Measurements from ENCODE around the gene SENP2. TPM values are rescaled to one million over a fixed set of nuclear protein-coding genes. Genes with fewer than 3 reads are reported as not detected.

Gene SENP2
- total RNA-seq, result 13.6 and 15.6 TPM in 2 replicates

DNA sequence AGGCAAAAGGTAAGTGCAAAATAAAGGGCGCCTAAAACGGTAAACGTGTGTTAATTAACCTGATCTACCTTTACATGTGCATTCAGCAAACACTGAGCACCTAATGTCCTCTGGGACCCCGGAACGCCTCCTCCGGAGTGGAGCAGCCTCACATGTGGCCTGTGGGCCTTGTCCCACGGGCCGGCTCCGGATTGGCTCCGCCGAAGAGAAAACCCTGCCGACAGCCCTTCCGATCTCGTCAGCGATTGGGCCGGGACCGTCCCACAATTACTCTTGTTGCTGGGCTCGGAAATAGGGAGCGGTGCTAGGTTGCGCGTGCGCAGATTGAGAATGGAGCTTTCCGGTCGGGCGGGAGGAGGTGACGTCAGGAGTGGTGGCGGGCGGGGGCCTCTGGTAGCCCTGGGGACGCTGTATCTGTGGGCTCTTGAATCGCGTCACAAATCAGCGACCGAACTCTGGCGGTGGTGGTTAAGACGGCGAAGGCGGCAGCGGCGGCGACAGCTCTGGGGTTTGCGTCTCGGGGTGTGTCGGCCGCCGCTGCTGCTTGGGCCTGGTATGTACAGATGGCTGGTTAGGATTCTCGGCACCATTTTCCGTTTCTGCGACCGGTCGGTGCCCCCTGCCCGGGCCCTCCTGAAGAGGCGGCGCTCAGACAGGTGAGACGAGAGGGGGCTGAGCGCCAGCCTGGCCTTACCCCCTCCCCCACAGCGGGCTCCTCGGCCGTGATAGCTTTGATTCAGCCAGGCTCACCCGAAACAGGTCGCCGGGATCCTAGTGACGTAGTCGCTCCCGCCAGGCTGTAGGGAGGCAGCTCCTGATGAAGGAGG lies at the start of gene SENP2:
Gene SENP2 (plus strand): TSS at position 437 of the 827 bp plus-strand sequence. CDS start 119 bp downstream, at position 556.

DNA sequence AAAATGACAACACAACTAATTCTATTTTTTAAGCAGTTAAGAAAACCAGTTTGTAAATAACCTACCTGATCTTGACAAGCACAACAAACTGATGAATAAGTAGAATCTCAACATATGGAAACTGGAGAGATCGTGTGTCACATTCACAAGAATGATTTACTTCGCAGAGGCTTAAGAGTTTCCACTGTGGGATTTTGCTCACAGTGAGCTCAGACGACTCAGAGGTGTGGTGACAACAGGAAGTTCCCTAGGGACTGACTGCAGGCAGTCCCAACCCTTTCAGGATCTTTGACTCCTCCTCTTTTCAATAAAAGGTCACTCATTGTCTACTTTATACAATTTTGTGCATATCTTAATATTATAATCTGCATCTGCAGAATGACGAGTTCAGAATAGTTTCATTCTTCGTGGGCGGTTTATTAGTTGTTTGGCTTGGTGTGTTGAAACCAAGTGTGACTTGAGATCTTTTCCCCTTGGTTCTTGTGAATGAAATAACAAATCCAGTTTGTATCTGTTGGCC lies 33.7 kb upstream of the SENP2 start, which contains the start of gene LIPH:
Gene LIPH (minus strand): TSS at position 231 of the 520 bp plus-strand sequence. CDS start 117 bp downstream, at position 114.

Other genes starting within 250 kb of the SENP2 start
- gene MAP3K13, start 223.2 kb upstream of the SENP2 start, total RNA-seq, result 11.3 TPM in 2 replicates
- gene TMEM41A, start 87.3 kb upstream of the SENP2 start, total RNA-seq, result 7.2 and 8.8 TPM in 2 replicates
- under 0.01 TPM in 1 of 2 replicates, not detected in the other for gene LIPH, start 33.7 kb upstream of the SENP2 start, total RNA-seq
- gene IGF2BP2, start 238.7 kb downstream of the SENP2 start, total RNA-seq, result 67.6 and 67.9 TPM in 2 replicates